GM18511 (cell line): ENCODE measurements around the gene ATPAF1.

Experiments used
- ATAC-seq: cut with Tn5 transposase; IDR thresholded peaks from one replicate; pipeline ENCODE4 v1.9.1; 2021; ENCODE audit warnings: mild to moderate bottlenecking, moderate library complexity; ENCODE audit not compliant: unreplicated experiment

ATPAF1 gene

DNA sequence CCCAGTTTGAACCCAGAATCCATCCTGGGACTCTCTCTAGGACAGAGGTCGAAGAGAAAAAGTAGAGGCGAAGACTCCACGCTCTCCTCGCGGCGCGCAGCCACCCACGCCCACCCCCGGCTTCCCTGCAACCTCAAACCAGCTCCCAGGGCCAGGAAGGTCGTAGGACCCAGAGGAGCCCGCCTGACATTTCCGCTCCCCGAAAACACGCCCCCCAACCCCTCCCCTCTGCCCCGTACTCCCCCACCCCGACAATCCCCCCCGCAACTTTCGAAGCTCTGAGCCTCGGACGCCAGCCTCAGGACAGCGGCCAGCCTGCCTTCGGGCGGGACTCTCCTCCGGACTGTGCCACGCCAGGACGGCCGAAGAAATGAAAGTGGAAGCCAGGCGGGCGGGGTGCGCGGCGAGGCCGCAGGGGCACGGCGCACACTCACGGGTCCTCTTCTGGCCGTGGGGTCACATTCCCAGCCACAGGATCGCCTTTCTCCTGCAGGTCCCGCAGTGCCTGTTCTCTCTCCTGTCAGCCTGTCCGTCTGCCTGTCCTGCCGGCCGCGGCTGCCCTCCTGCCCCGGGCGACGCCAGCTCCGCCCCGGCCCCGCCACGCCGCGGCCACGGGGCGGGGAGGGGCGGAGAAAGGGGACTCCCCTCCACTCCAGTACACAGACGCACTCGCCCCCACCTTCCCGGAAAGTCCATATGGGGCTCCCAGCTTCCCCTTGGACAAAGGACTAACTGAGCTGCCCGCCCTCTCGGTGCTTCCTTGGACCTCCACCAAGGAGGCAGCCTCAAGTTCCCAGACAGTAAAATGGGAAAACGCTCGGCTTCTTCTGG is 51.7 kb downstream of the ATPAF1 start, which contains the start of gene MOB3C:
MOB3C (minus strand) TSS at position 535 of the 831 bp plus-strand sequence. CDS start 3,490 bp downstream, outside the sequence.
- peak; percentile 70 for ATAC-seq

DNA sequence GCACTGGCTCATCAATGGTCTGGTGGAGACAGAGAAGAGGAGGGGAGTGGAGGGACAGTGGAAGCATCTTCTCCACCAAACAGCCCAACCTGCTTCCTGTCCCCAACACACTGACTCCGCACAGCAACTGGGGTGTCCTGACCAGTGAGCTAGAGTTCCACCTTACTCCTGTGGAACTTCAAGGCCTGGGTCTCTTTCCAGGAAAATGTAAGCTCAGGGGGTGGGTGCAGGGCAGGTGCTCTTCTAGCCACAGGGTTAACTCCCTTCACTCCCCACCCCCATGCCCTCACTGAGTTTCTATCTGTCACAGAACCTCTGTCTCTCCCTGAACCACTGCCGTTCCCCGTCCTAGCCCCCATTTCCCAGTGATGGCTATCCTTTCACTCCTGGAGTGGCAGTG is 52.4 kb downstream of the ATPAF1 start:
- ATAC-seq, result no peak

DNA sequence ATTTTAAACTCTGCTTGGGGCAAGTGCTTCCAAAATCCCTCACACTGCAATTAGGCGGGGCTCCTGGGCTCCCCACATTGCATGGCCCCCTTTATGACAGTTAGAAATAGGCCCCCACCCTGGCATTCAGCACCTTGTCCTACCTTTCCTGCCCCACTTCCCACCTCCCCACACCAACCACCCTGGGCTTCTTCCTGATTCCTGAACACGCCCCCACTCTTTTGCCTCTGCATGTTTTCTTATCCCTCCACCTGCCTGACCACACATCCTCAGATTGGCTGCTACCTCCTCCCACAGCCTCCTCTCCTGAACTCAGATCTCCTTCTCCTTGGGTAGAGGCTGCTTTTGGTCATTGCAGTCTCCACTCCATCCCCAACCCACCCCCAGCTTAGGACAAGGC is 53.1 kb downstream of the ATPAF1 start:
- no peak for ATAC-seq

DNA sequence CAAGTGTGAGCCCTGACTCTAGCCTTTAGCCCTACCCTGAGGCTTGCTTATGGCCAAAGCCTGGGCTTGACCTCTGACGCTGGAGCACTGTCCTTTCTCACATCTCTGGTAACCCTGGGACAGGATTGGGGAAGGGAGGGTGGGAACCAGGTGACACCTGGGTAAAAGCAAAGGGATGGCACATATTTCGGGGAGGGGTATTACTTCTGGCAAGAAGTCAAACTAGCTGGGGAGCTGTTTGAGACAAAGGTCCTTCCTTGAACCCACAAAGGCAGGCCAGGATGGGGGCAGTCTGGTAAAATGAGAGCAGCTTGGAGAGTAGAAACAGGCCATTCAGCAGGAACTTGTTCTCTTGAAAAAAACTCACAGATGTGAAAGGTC is 53.6 kb downstream of the ATPAF1 start:
- ATAC-seq, result no peak

DNA sequence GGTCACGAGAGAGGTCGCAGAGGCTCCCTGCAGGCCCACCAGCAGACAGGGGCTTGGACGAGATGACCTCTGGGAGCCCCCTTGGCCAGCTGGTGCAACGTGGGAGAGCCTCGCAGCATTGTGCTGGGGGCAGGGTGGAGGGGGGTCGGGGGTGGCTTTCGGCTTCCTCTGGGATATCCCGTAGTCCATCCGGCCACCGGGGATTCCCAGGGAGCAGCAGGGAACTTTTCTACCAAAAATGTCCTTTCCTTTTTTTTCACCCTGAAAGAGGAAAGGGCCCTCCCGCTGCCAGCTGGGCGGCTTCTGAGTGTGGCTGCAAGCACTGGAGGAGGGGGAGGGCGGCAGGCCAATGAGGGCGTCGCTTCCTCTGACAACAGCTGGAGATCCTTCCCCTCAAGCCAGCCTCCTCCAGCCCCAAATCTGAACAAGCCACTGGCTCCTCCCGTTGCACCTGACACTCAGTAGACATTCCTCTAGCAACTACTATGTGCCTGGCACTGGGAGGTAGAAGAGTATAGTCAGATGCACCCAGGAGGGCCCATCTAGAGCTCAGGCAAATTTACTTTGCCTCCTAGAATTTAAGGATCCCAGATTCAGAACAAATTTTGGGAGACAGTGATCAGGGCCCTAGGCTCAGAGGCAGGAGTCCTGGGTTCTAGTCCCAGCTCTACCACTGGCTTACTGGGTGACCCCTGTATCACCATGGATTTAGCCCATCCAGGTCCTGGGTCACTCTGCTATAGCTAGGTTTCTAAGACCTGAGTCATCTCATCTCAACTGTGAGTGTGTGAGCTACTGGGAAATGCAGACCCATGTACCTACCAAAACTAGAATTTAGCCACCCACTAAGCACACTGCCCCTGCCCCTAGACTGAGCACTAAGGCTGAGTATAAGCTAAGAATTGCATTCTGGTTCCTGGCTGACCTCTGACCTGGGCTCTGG is 54.2 kb downstream of the ATPAF1 start:
- ATAC-seq, result peak; percentile 41

DNA sequence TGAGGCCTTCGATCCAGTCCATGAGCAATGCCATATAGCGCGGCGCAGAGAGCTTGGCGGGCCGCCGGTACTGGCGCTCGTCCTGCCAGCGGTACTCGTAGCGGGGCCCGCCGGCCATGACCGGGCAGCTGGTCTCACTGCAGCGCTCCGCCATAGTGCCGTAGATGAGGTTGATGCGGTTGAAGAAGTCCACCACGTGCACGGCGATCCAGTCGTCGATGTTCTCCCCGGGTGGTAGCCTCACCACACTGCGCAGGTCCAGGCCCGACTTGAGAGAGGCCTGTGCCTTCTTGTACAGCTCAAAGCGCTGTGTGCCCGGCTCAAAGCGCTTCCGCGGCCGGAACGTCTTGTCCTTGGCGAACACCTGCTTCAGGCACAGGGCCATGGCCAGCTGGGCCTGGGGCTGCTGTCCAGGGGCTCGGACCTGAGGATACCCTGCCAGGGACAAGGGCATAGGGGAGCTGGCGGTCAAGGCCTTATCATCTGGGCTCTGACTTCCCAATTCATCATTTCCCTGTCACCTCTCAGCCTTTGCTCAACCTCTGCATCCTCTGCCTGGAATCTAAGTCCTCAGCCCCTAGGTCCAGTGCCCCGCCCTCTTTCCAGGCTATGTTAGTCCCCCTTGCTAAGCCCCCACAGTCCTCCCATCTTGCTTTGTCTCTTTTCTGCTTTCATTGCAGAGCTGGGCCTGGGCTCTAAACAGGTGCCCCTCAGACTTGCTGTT is 55.1 kb downstream of the ATPAF1 start:
- no peak for ATAC-seq

DNA sequence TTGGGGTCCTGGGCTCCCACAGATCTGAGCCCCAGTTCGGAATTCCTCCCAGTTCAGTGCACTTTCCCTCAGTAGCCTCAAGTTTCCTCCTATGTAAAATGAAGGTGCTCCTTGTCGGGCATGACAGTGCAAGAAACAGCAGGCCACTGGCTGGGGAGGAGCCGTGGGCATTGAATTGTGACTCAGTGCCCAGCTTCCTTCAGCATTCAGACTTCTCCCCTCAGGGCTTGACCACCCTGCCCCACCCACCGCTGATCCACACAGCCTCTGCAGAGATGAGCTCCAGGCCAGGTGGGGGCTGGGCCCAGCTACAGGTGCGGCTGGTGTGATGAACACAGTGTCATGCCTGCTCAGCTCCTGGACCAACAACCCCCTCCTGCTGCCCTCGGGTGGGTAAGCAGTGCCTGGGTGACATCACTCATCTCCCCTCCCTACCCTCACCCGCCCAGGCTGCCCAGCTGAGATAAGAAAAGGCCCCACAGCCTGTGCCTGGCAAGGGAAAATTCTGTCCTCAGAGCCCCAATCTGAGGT is 56.4 kb downstream of the ATPAF1 start:
- no peak for ATAC-seq

DNA sequence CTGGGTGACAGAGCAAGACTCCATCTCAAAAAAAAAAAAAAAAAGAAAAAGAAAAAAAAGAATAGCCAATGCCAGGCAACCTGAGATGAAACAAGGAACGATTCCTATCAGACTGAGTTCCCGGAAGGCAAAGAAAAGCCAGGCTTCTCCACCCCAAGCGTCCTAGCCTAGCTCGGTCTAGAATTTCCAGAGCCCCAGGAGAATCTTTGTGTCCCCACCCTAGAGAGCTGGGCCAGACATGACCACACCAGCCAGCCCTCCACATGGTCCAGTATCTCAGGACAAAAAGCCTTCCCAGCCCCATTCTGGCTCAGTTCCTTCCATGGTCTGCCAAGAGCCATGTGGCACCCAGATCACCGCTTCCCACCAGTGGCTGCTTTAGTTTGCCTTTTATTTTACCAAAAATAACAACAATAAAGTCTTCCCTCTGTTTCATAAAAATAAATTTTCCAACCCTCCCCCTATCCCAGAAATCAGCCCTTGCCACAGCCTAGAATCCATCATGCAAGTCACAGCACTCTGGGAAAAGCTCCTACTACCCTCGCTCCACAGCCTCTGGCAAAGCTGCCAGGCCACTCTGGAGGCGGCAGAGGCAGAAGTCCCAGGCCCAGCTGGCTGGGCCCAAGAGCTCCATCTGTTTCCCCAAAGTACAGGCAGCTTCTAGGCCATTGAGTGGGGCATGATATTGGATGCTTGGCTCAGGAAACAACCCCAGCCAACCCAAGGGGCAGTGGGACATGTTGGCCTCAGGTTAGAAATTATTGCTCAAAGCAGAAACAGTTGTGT is 60.6 kb downstream of the ATPAF1 start:
- ATAC-seq, result no peak

DNA sequence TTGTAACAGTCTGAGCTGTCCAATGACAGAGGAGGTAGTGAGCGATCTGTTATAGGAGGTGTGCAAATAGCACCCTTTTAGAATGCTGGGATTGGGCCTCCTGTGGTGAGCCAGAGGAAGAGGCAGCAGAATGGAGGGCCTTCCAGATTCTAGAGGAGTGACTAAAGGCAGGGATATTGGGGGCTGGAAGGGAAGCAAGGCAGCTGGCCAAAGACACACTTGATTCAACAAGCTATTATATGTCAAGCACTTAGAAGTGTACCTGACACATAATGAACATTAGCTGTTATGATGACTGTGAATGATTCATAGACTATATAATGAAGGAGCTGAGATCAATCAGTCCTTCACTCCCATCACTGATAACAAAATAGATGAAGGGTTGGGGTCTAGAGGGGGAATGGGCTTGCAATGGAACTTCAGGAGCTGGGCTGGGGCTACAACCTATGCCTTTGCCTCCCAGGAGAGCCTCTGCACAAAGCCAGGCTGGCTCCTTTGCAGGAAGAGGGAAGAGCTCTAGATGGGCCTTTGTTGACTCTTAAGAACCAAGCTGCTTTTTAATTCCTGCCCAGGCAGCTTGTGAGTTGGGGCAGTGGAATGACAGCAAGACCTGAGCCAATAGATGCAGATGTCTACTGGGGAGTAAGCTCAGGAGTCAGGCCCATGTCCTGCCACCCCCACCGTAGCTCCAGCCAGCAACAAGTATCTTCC is 61.8 kb downstream of the ATPAF1 start:
- ATAC-seq, result no peak

DNA sequence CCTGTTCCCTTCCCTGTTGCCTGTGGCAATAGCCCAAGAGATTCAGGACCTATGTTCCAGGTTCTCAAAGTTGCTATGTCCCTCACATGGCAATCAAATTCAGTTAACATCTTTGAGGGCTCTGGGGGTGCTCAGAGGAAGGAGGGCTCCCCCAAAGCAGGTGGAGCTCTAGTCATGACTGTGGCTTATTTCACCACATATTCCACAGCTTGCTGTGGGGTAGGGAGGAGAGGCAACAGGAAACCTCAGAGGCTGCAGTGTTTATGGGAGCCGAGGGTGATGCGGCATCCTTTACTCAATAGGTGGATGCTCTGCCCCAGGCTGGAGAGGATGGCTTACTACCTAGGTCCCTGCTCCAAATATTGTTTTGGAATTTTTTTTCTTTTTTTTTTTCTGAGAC is 62.9 kb downstream of the ATPAF1 start:
- ATAC-seq, result no peak

DNA sequence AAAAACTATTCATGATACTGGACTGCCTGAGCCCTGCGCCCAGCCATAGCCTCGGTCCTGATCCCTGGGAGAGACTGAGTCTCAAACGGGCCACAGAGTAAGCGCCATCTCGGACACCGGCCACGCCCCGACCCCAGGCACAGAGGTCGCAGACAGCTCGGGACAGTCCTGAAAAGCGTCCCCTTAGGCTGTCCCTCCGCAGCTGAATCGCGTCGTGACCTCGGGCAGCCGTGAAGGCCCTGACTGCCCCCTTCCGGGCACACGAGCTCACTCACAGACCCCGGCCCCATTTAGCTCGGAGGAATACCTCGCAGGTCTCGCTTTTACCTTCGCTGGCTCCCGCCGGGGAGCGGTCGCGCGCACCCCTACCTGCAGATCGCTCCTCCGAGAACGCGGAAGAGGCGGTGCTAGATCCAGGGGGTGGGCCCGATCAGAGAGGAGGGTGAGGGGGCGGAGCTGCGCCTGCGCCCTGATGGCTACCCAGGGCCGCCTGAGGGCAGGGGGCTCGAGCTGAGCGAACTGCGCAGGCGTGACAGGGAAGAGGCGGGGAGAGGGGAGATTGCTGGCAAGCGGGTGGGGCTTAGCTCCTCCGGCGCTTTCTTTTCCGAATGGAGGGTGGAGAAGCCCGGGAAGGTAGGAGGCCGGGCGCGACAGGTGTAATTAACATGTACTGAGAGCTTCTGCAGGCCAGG is 64.2 kb downstream of the ATPAF1 start, which contains the start of gene MKNK1:
MKNK1 (minus strand) TSS at position 411 of the 692 bp plus-strand sequence. CDS start 20,941 bp downstream, outside the sequence.
- ATAC-seq, result peak; percentile 95

DNA sequence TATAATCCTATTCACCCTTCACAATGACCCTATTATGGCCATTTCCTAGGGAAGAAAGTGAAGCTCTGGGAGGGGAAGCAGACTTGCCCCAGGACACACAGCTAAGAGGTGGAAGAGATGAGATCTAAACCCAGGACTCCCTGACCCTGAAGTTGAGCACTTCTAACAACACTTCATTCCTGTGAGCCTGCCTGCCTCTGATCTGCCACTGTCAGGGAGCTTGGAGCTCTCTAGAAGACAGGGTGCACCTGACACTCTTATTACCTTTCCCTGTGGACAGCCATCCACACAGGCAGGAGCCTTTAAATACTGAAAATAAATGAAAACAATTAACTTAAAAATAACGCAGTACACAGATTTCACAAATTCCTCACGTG is 64.7 kb downstream of the ATPAF1 start:
- peak; percentile 15 for ATAC-seq

DNA sequence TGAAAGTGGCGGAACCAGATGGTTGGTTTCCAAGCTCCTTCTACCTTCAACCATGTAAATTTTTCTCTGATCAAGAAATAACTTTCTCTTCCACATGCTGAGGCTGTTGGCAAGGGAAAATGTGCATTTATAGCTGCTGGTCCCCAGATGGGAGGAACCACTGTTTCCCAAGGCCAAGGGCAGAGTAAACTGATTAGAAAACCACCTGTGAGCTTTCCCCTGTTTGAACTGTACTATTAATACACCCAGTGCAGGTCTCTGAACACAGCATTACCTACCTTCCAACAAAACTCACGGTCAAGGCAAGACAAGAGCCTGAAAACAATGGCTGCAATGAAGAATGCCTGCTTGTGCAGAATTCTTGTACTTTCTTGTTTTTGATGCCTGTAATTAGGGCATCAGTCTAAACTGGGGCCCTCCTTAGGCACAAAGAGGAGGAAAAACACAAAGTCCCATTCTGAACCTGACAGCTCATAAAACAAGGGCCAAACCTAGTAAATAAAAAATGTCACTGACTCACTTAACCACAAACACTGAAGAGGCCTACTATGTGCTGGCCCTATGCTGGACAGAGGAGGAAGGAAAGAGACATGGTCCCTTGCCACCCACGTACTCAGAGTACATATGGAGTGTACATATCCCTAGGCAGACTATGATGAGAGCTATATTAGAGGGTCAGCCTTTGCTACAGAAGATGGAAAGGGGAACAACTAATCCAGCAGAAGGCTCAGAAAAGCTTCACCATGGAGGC is 66.7 kb downstream of the ATPAF1 start:
- ATAC-seq, result no peak

DNA sequence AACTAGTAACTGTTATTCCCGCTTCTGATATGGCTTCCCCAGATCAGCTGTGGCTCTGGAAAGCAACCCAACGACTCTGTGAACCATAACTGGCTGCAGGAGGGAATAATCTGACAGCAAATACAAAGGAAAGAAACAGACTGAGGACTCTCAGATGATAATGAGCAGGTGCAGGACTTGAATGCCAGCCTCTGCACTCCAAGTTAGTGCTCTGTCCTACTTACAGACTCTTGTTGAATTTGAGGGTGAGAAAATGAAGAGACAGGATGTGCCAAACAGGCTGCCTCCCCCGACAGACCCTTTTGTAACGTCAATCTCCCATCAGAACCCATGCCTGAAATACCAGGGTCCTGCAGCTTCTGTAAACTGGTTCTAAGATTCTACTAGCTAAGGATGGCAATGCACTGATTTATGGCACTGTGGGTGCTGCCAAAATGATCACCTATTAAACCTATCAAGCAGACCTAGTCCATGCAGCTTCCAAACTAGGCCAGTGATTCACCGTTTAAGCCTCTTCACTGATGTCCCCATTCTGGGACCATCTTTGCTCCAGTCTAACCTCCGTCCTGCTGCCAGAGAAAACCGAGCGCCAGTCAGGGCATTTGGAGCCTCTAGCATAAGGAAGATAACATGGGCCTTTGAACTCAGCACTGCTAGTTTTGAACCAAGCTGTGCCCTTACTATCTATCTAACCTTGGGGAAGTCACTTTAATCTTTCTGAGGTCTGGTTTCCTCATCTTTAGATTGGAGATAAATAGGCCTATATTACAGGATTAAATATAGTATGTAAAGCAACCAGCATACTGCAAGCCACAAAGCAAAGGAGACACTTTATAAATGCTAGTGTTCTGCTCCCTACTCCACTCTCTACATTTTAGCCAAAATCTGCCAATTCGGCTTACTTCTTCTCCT is 68.8 kb downstream of the ATPAF1 start:
- ATAC-seq, result no peak

DNA sequence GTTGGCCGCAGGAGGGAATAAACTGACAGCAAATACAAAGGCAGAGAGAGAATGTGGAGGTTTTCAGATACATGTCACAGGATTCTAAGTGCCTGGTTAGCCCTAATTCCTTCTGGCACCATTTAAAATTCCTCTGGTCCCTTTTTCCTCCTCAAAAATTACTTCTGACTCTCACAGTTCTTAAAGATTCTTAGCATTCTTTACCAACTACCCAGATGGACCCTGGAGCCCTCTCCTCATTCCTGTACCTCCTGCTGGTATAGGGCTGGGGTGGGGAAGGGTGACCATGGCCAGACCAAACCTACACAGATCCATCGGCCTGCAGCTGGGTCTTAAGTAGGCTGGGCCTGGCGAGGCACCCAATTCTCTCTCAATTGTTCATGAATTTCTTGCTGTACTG is 71.3 kb downstream of the ATPAF1 start:
- ATAC-seq, result no peak

DNA sequence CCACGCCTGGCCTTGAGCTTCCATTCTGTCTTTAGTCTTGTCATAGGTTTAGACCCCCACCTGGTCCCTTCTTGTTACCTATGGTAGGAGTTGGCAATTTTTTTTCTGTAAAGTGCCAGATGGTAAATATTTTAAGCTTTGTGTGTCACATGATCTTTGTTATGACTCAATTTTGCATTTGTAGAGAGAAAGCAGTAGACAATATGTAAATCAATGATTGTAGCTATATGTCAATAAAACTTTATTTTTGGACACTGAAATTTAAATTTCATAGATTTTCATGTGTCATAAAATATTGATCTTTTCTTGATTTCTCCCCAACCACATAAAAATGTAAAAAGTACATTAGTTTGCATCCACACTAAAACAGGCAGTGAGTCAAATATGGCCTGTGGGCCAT is 72.1 kb downstream of the ATPAF1 start:
- ATAC-seq, result no peak

DNA sequence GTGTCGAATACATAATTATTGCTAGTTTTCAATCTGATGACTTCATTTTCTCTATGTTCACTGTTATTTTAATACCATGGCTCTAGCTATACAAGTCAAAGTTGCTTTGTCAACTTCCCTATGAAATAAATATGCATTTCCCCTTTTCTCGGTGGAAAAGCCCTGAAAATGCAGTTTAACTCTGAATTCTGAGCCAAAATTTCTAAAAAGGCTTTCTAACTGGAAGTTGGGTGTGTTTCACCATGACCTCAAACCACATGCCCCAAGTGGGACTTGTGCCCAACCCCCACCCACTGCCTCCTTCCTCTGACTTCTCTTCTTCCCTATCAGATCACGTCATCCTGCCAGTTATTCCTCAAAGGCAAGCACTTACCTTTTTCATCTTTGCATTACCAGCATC is 73.0 kb downstream of the ATPAF1 start:
- no peak for ATAC-seq
